DLD1 (cell line): ENCODE data around the gene CAMTA1.

Experiments
- in situ Hi-C: cut with HindIII; loops from 2 replicates; pipeline ENCODE4 v1.10.0; 2017; ENCODE audit warnings: low sequenced_read_pairs

Gene CAMTA1

GRCh38 chr1:6922096-6922931 is 137.1 kb downstream of the CAMTA1 start:
- in situ Hi-C loops, result no loop called here

- in situ Hi-C loops, result no loop called here
These were observed 137.8 kb downstream of the CAMTA1 start for GRCh38 chr1:6923012-6923411.

- in situ Hi-C loops, result no loop called here
These were observed 138.2 kb downstream of the CAMTA1 start for GRCh38 chr1:6923416-6923815.

- in situ Hi-C loops, result no loop called here
These were observed 139.0 kb downstream of the CAMTA1 start for GRCh38 chr1:6923955-6924881.

GRCh38 chr1:6924891-6925290 is 139.6 kb downstream of the CAMTA1 start:
- in situ Hi-C loops, result no loop called here

- in situ Hi-C loops, result no loop called here
These were observed 142.4 kb downstream of the CAMTA1 start for GRCh38 chr1:6927626-6928025.

- in situ Hi-C loops, result no loop called here
These were observed 143.0 kb downstream of the CAMTA1 start for GRCh38 chr1:6928106-6928885.

- in situ Hi-C loops, result no loop called here
These were observed 145.6 kb downstream of the CAMTA1 start for GRCh38 chr1:6930732-6931300.

- in situ Hi-C loops, result no loop called here
These were observed 150.2 kb downstream of the CAMTA1 start for GRCh38 chr1:6935361-6935883.

GRCh38 chr1:6935911-6936690 is 150.8 kb downstream of the CAMTA1 start:
- in situ Hi-C loops, result no loop called here

GRCh38 chr1:6937048-6937447 is 151.8 kb downstream of the CAMTA1 start:
- in situ Hi-C loops, result no loop called here

GRCh38 chr1:6939363-6939762 is 154.1 kb downstream of the CAMTA1 start:
- in situ Hi-C loops, result no loop called here

- in situ Hi-C loops, result no loop called here
These were observed 156.5 kb downstream of the CAMTA1 start for GRCh38 chr1:6941786-6942185.

GRCh38 chr1:6942990-6943389 is 157.7 kb downstream of the CAMTA1 start:
- in situ Hi-C loops, result no loop called here

- in situ Hi-C loops, result no loop called here
These were observed 159.2 kb downstream of the CAMTA1 start for GRCh38 chr1:6944434-6944833.

- in situ Hi-C loops, result no loop called here
These were observed 162.7 kb downstream of the CAMTA1 start for GRCh38 chr1:6947952-6948351.

- in situ Hi-C loops, result no loop called here
These were observed 163.2 kb downstream of the CAMTA1 start for GRCh38 chr1:6948416-6948815.

GRCh38 chr1:6948861-6949260 is 163.6 kb downstream of the CAMTA1 start:
- in situ Hi-C loops, result no loop called here

GRCh38 chr1:6950001-6950765 is 164.9 kb downstream of the CAMTA1 start:
- in situ Hi-C loops, result no loop called here
